Stimulated activated CD4-positive, alpha-beta T cell treated with anti-CD3 and anti-CD28 coated beads, Interleukin-2, amount 100 ng/mL, for 4 hours (primary cell): ENCODE data around the gene KCNV2.
"Not testable (repeated sequence)": the region's sequence is repeated elsewhere in the genome, so short reads cannot be mapped to it uniquely, and the experiment has no call there.

Experiments used
- DNase-seq: peaks from one replicate; pipeline ENCODE4 v3.0.0-alpha.2; 2020; ENCODE audit warnings: low read depth

The KCNV2 gene

DNA sequence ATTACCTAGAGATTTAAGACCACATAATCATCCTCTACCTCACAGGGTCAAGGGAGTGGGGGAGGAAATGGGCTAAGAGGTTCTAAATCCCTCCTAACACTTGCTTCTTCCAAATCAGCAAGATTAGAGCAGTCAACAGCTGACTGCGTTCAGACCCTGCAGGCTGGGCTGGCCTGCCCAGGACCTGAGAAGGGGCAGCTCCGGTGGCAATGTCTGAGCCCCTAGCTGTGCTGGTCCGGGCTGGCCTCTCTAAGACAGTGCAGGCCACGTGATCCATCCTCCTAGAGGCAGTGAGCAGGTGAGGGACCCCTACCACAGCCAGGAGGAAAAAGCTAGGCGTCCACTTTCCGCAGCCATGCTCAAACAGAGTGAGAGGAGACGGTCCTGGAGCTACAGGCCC is at the start of gene KCNV2:
TSS of gene KCNV2 (plus strand) at position 126 of the 400 bp plus-strand sequence. CDS start at position 356, 230 bp downstream.
- DNase-seq = no peak

DNA sequence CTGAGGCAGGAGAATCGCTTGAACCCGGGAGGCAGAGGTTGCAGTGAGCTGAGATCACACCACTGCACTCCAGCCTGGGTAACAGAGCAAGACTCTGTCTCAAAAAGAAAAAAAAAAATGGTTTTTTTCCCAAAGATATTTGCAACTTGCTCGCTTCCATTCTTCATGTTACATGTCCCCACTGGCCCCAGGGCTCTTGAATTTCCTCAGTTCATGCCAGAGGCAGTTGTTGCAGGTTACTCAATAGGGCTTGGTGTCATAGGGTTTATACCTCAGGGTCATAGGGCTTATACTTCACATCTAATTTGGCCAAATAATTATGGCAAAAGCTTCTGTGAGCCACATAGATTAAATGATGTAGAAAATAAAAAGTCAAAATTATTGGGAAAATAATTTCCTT is 44.1 kb upstream of the KCNV2 start:
- DNase-seq = no peak

DNA sequence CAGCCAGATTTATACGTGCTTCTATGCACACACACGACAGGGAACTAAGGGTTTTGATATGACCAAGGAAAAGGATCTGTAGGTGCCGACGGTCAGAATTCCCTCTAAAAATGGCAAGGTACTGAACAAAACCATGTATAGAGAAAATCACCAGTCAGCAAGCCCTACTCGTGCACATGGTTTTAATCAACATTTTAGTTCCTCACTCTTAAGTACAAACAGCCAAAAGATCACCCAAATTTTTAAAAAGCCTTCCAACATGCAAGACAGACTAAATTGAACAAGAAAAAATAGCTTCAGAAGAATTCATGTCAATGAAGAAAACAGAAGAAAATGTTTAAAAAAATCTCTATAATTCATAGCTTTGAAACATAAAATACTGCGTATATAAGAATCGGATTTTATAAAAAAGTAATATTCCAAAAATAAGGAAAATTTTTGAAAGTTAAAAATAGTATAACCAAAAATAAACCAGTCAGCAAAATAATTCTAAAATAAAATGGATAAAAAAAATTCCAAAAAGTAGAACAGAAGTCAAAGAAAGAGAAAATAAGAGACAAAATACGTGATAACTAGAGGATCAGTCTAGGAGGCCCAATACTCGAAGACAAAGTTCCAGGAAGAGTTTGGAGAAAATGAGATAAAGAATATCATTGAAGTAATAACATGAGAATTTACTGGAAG is 43.0 kb upstream of the KCNV2 start:
- no peak for DNase-seq

DNA sequence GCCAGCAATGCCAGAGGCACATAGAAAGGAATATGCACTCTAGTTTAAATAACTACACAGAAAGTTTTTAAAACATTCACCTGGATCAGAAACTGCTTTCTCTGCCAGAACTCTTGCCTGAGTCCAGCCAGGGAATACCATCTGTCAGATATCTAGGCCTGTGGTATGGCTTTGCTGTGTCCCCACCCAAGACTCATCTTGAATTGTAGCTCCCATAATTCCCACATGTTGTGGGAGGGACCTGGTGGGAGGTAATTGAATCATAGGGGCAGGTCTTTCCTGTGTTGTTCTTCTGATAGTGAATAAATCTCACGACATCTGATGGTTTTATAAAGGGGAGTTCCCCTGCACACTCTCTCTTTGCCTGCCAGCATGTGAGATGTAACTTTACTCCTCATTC is 41.5 kb upstream of the KCNV2 start:
- DNase-seq = no peak

DNA sequence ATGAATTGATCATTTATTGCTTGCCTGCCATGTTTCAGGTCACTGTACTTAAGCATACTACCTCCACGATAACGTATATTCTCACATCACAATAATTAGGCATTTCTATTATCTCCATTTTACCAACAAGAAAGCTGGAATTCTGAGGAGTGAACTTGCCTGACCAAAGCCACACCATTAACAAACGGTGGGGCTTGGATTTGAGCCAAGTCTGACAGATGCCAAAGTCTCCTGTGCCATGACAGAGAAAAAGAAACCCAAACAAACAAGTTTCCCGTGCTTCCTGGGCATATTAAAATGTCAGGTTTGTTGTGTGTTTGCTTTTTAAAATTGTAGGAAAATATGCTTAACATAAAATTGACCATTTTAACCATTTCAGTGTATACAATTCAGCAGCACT is 40.8 kb upstream of the KCNV2 start:
- no peak for DNase-seq

DNA sequence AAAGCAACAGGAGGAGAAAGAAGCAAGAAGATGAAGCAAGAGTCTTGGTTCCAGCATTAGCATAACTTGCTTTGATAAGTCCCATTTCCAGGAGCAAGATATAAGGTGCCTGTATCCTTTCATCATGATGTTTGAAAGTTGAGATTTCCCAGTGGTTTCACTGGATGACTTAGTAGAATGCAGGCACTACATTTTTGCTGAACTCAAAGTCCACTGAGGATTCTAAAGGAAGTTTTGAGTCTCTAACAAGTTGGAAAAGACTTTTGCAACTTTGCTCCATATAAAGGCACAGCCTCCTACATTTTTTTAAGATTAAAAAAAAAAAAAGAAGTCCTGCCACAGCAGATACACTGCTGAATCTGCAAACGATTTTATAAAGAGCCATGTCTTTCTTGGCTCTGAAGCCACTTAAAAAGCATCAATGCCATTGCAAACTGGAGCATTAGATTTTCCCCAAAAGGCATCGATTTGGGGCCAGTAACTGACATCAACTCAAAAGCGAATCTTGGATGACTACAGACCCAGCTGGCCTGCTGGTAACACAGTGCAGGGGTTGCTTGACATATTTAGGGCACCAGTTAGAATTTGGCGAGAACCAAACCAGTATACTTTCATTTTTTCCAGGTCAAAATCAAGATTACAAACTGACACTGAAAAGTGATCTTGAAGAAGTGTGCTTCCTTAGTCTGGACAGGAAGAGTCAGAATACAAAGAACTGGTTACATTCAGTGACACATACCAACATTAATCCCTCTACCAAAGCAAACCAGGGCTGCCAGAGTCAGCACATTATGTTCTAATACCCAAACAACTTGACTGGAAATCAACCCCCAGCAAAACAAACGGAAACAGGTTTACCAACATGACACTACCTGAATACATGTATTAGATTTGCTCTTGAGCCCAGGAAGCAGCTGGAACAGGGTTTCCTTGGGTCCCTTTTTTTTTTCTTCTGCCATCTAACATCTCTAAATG is 39.1 kb upstream of the KCNV2 start:
- DNase-seq = no peak

DNA sequence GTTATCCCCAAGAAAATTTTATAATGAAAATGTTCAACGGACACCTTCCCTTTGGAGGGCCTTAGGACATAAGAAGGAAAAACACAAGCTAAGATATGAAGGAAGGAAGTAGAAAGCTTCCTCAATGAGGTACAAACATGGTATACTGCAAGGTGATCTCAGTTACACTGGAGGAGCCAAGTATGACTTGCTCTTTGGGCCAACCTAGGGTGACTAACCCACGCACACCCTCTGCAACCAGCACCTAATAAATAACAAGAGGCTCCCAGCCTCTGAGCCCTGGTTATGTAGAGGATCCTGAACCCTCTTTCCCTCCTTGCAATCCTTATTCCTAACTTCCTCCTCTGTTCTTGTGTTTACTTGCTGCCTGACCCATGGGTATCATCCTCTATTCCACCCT is 38.3 kb upstream of the KCNV2 start:
- no peak for DNase-seq

DNA sequence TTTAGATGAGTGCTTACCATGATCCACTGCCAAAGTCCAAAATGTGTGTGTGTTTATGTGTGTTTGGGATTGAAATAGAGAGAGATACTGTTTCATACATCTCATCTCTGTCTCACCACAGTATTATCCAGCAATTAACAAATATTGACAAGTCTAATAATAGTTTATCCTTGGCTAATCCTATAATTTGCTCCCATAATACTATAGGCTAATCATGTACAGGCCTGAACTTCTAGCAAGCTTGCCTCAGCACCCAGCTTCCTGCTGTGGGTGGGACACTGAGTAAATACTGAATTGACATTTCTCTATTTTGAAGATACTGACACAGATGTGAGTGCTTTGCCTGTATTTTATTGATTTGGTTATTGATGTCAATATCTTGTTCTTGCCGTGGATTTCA is 35.3 kb upstream of the KCNV2 start:
- no peak for DNase-seq

DNA sequence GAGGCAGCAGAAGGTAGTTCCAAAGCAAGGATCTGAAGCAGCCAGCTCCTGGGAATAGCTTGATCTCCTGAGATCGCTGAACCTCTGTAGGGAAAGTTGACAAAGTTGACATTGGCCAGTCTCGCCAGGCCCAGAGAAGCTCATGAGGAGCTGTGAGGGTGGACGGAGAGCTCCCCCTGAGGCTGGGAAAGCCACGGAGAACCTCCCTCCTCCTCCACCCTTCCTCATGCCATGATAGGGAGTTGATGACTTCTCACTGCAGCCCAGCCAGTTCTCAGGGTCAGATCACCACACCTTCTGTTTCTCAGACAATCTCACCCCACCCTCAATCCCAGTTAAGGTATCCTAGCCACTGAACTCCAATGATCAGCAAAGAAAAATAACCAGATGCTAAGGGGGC is 30.4 kb upstream of the KCNV2 start:
- DNase-seq = no peak

DNA sequence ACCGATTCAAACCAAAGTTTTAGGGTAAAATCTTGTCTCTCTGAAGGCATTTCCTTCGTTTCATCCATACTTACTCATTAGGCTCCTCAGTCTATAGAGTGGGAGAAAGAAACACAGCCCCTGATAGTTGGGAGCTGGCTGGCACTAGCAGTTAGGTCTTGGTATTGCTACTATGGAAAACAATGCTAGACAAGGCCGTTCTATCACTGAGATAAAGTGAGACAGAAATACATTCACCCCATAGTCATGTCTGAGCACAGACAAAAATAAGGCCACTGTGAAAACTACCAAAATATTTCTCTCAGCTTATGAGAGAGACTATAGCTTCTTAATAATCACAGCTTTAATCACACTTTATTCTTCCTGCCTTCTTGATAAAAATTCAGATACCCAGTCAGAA is 28.7 kb upstream of the KCNV2 start:
- DNase-seq = no peak

DNA sequence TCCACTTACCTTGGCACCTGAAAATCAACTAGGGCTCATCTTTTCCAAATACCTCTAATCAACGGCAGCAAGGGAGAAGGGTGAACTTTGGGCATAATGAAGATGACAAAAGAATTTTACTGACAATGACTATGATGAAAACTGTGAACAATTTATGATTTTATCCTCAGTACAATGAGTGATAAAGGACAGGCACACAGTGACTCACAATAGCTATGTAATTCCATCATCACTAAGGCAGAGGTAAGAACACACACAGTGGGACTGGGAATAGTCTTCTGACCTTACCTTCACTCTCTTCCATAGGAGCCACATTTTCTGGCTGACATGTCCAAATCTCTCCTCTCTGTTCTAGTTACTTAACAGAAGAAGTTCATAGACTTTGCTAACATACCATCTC is 26.1 kb upstream of the KCNV2 start:
- DNase-seq = no peak

DNA sequence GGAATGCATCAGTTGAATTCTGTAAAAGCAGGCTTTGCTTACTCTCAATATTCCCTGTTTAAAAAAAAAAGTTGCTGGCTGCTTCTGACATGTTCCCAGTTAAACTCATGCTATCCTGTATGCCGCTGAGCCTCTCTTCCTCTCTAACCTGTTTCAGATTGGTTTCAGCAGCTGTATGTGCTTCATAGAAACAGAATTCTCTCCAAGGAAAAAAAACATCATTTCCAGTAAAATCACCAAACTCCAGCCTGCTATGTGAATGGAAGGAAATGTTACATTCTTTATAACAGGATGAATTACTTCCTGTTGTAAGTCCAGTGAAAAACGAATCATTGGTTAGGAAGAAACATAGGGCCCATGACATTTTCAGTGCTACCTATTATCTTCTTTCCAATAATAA is 25.7 kb upstream of the KCNV2 start:
- DNase-seq = no peak

DNA sequence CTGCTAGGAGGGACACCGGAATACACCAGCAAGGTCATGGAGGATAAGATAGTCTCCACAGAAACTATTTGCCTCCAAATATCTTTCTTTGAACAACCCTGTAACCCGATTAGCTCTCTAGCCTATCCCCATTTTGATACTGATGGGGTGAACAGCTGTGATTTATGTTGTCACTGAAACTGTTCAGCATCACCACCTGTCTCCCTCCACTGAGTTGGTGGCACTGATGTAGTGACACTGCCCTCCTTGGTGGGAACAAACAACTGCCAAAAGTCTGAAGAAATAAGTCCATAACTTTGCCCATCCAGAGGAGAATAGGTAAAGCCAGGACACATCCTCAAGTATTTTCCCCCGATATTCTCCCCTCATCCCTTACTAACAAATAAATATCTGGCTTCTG is 24.3 kb upstream of the KCNV2 start:
- DNase-seq = no peak

DNA sequence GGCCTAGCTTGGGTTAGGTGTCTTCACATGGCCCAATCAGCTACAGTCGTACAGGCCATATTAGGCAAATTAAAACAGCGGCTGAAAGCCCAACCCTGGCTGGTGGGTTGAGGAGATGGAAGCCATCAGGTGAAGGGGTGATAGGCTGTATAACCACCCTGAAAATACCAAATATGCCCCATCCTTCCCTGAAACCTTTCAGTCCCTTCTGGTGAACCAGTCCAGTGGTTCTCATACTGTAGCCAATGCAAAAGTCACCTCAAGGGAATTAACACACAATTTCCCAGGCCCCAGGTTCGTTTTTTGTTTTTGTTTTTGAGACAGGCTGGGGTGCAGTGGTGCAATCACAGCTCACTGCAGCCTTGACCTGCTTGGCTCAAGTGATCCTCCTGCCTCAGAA is 19.8 kb upstream of the KCNV2 start:
- DNase-seq = no peak

DNA sequence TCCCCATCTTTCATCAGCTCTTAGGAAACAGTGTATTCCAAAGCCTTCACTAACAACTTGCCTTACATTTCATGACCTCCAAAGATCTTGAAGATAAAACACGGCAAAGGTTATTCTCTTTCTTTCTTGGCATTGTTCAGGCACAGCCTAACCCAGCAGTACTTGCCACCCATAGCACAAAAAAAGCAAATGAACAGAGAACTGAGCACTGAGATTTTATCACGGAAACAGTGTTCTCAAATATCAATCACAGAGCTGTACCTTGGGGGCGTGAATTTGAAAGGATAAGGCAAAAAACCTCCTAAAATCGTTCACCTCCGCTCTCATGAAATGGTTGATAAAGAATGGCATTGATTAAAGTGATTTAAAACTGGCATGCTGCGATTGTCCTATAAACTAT is 16.9 kb upstream of the KCNV2 start:
- DNase-seq = no peak

DNA sequence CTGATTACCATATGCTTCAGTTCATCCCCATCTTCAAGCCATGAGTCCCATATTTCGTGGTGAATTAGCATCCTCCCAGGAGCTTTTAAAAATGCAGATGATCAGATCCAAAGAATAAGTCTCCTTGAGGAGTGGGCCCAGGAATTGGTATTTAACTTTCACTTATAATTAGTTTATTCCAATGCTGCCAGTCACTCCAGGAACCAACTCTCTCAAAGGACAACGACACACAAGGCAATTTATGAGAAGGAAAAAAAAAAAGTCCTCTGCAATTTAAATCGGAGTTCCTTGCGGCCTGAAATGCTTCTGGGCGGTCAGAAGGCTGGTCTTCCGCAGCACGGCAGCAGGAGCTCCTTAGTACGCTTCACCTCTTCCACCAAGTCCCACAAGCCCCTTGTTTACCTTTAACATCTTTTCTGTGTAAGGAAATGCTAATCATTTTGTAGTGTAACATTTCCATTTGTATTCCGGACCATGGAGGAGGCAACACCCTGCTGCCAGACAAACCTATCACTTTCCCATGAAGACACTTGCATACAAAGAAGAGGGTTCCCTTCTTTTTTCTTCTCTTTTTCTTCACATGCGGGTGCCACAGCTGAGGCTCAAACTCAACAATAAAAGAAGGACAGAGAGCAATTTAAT is 16.3 kb upstream of the KCNV2 start:
- DNase-seq = no peak

DNA sequence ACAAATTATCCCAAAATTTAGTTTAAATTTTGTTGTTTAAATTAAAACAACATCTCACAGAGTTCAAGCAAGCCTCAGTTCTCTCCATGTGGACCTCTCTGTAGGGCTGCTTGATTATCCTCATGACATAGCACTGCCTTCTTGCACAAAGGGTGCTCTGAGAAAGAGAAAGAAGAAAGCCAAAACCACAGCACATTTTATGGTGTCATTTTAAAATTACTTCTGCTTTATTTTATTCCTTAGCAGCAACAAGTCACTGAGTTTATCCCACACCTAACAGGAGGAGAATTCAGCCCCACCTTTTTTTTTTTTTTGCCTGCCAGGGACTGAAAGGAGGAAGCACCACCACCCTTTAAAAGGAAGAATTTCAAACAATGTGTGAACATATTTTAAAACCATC is 12.8 kb upstream of the KCNV2 start:
- DNase-seq = no peak

DNA sequence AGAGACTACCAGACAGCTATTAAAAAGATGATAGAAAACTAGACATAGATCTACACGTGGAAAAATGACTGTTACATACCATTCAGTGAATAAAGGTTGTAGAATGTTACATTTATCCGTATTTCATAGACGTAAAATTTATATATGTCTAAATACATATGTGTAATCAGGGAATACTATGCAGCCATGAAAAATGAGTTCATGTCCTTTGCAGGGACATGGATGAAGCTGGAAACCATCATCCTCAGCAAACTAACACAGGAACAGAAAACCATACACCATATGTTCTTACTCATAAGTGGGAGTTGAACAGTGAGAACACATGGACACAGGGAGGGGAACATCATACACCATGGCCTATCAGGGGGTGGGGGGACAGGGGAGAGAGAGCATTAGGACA is 10.1 kb upstream of the KCNV2 start:
- not testable (repeated sequence) for DNase-seq

DNA sequence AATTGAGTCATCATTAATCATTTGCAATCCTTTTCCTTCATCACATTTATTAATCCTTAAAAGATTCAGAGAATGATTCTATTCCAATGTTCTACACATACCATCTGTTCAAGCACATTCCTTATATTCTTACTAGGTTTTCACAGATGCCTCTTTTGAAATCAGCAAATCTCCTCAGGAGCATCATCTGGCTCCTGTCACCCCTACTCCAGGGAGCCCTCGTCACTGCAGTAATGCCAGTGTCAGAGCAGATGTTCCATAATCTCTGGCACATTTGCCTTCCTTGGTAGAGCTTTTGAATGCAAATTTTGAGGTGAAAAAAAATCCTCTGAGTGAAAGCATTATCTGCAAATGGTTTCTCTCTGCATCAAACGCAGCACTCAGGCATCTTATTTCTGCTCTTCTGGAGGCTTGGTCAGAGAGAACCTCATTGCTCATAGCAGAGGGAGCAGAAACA is 7.6 kb upstream of the KCNV2 start:
- no peak for DNase-seq

DNA sequence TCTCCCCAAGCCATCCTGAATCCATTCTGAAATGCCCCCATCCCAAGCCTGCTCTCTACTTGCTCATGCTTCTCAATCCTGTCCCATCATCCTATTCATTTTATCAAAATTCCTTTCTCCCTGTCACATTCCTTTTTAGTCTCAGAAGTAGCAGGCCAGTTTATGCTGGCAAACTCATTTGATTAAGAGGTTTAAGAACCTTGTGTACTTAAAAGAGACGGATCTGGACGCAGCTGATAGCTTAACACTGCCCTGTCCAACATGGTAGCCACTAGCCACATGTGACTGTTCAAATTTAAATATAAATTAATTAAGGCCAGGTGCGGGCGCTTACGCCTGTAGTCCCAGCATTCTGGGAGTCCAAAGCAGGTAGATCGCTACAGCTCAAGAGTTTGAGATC is 5.6 kb upstream of the KCNV2 start:
- DNase-seq = no peak

DNA sequence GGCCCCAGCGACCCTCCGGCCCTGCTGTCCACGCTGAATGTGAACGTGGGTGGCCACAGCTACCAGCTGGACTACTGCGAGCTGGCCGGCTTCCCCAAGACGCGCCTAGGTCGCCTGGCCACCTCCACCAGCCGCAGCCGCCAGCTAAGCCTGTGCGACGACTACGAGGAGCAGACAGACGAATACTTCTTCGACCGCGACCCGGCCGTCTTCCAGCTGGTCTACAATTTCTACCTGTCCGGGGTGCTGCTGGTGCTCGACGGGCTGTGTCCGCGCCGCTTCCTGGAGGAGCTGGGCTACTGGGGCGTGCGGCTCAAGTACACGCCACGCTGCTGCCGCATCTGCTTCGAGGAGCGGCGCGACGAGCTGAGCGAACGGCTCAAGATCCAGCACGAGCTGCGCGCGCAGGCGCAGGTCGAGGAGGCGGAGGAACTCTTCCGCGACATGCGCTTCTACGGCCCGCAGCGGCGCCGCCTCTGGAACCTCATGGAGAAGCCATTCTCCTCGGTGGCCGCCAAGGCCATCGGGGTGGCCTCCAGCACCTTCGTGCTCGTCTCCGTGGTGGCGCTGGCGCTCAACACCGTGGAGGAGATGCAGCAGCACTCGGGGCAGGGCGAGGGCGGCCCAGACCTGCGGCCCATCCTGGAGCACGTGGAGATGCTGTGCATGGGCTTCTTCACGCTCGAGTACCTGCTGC is 839 bp downstream of the KCNV2 start:
- DNase-seq = no peak

DNA sequence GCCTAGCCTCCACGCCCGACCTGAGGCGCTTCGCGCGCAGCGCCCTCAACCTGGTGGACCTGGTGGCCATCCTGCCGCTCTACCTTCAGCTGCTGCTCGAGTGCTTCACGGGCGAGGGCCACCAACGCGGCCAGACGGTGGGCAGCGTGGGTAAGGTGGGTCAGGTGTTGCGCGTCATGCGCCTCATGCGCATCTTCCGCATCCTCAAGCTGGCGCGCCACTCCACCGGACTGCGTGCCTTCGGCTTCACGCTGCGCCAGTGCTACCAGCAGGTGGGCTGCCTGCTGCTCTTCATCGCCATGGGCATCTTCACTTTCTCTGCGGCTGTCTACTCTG is 1.4 kb downstream of the KCNV2 start:
- DNase-seq = no peak
